GM12878 (cell line): ENCODE results near the gene CDC42EP1. TPM values are rescaled to one million over a fixed set of nuclear protein-coding genes. Genes with fewer than 3 reads are reported as not detected.

Experiments used
- ATAC-seq: fragments of 200-7000 bp; cut with Tn5 transposase; 3 replicates; pipeline ENCODE4 v1.9.1; 2020; ENCODE audit warnings: mild to moderate bottlenecking, moderate library complexity
- BruUV-seq: library from RNA; stranded (reverse); fragments of 400-500 nt; replicated peaks from 2 replicates; lab custom pipeline; 2021; lab: Mats Ljungman, UMichigan
- CTCF ChIA-PET: fragments of 300-600 bp; sonication (Branson Sonifier 250); formaldehyde crosslinking; extraction: SDS; loops from one replicate; lab custom pipeline; 2021; ENCODE audit warnings: inconsistent platforms; lab: Yijun Ruan, JAX
- POLR2A ChIA-PET: fragments of 350-600 bp; formaldehyde crosslinking; extraction: SDS; loops from one replicate; lab custom pipeline; 2021; ENCODE audit warnings: inconsistent platforms; lab: Charles Lee
- RAD21 ChIA-PET: fragments of 300-600 bp; sonication (Branson Sonifier 250); formaldehyde crosslinking; loops from one replicate; lab custom pipeline; 2023; ENCODE audit warnings: antibody characterized with exemption; ENCODE audit not compliant: unreplicated experiment; lab: Charles Lee
- SMC1A ChIA-PET: fragments of 300-600 bp; sonication (Branson Sonifier 250); formaldehyde crosslinking; loops from one replicate; lab custom pipeline; 2023; ENCODE audit not compliant: unreplicated experiment, uncharacterized antibody; lab: Charles Lee
- DNase-seq: peaks from one replicate; pipeline ENCODE4 v3.0.0-alpha.2; 2011; ENCODE audit warnings: low read depth, low spot score
- FAIRE-seq: peaks from 3 replicates; lab custom pipeline; 2011; peaks lifted over from hg19 to GRCh38; lab: Jason Lieb, UNC
- H2AFZ ChIP-seq: 2 replicates; pipeline ENCODE4 v1.6.0; 2011; ENCODE audit warnings: low read depth, low read length, control low read depth; ENCODE audit not compliant: control insufficient read depth
- H3K27ac ChIP-seq: 2 replicates; pipeline ENCODE4 v1.5.1; 2011; ENCODE audit warnings: control low read depth; ENCODE audit not compliant: control insufficient read depth, insufficient read depth
- H3K27me3 ChIP-seq, 2 experiments: replicated peaks in 1 of 2; 2 replicates each; pipeline versions ENCODE4 v1.6.0 to v1.6.1; 2011; ENCODE audit warnings: low read length in 1 of 2; ENCODE audit not compliant: control insufficient read depth in 2 of 2, insufficient read depth in 2 of 2
- H3K36me3 ChIP-seq, 2 experiments: 2 replicates each; pipeline ENCODE4 v1.5.1; 2011; ENCODE audit warnings: low read length in 1 of 2; ENCODE audit not compliant: control insufficient read depth in 2 of 2, insufficient read depth in 2 of 2
- H3K4me1 ChIP-seq: 2 replicates; pipeline ENCODE4 v1.6.1; 2011; ENCODE audit warnings: mild to moderate bottlenecking, low read length, moderate library complexity, mixed read lengths; ENCODE audit not compliant: control insufficient read depth, insufficient read depth
- H3K4me2 ChIP-seq: 2 replicates; pipeline ENCODE4 v1.6.0; 2011; ENCODE audit warnings: control low read depth; ENCODE audit not compliant: control insufficient read depth, insufficient read depth
- H3K4me3 ChIP-seq: fragments of 200-600 bp; sonication (generic); 2 replicates; pipeline ENCODE4 v1.5.1; 2016
- H3K79me2 ChIP-seq: 2 replicates; pipeline ENCODE4 v1.6.0; 2011; ENCODE audit warnings: low read length; ENCODE audit not compliant: control insufficient read depth, insufficient read depth
- H3K9ac ChIP-seq: 2 replicates; pipeline ENCODE4 v1.8.0; 2011; ENCODE audit warnings: low read length, control low read depth, mixed read lengths; ENCODE audit not compliant: control insufficient read depth, insufficient read depth
- H3K9me3 ChIP-seq: replicated peaks from 3 replicates; pipeline ENCODE4 v1.5.1; 2011; ENCODE audit warnings: mild to moderate bottlenecking, low read length; ENCODE audit not compliant: control insufficient read depth, insufficient read depth
- H4K20me1 ChIP-seq: 2 replicates; pipeline ENCODE4 v1.6.0; 2011; ENCODE audit not compliant: control insufficient read depth, insufficient read depth
- BCL11A ChIP-seq: IDR thresholded peaks from 2 replicates; pipeline ENCODE4 v1.6.1; 2011; ENCODE audit warnings: low read depth, low read length
- CBX5 ChIP-seq: sonication (generic); IDR thresholded peaks from 2 replicates; pipeline ENCODE4 v1.6.1; 2016; ENCODE audit warnings: low read depth, moderate library complexity, mild to moderate bottlenecking, inconsistent platforms
- CEBPB ChIP-seq, 2 experiments: fragments of 150-350 bp in 1 of 2; IDR thresholded peaks; 2 replicates each; pipeline ENCODE4 v1.6.1; 2012 to 2014; ENCODE audit warnings: low read depth in 2 of 2, low read length in 2 of 2, borderline replicate concordance in 1 of 2, inconsistent platforms in 1 of 2
- EP300 ChIP-seq, 2 experiments: fragments of 150-350 bp in 1 of 2; IDR thresholded peaks; 2 replicates each; pipeline ENCODE4 v1.6.1; 2011 to 2012; ENCODE audit warnings: low read depth in 2 of 2, low read length in 2 of 2, borderline replicate concordance in 1 of 2, improper control_type of control experiment in 1 of 2, inconsistent platforms in 1 of 2; ENCODE audit not compliant: control insufficient read depth in 1 of 2
- FOXK2 ChIP-seq: fragments of 450-650 bp; IDR thresholded peaks from 2 replicates; pipeline ENCODE4 v1.6.1; 2017; ENCODE audit warnings: mild to moderate bottlenecking, moderate library complexity
- GABPA ChIP-seq: IDR thresholded peaks from 2 replicates; pipeline ENCODE4 v1.6.1; 2014; ENCODE audit warnings: antibody characterized with exemption, low read depth, mild to moderate bottlenecking, inconsistent platforms
- HDAC6 ChIP-seq: fragments of 200-600 bp; sonication (generic); IDR thresholded peaks from one replicate; pipeline ENCODE4 v1.8.0; 2017; ENCODE audit warnings: antibody characterized with exemption; ENCODE audit not compliant: unreplicated experiment
- JUNB ChIP-seq: IDR thresholded peaks from 2 replicates; pipeline ENCODE4 v1.6.1; 2016; ENCODE audit warnings: antibody characterized with exemption, mild to moderate bottlenecking
- JUND ChIP-seq: IDR thresholded peaks from 2 replicates; pipeline ENCODE4 v1.6.1; 2012; ENCODE audit warnings: low read depth, mild to moderate bottlenecking, low read length, improper control_type of control experiment, moderate library complexity
- NFYA ChIP-seq: IDR thresholded peaks from 2 replicates; pipeline ENCODE4 v1.6.1; 2011; ENCODE audit warnings: low read depth, mild to moderate bottlenecking, low read length, improper control_type of control experiment, borderline replicate concordance
- RB1 ChIP-seq: fragments of 450-650 bp; formaldehyde crosslinking; IDR thresholded peaks from 2 replicates; pipeline ENCODE4 v1.6.1; 2017; ENCODE audit warnings: mild to moderate bottlenecking, borderline replicate concordance
- SREBF2 ChIP-seq: IDR thresholded peaks from 2 replicates; pipeline ENCODE4 v1.6.1; 2012; ENCODE audit warnings: mild to moderate bottlenecking, low read length
- ZBED1 ChIP-seq: IDR thresholded peaks from 2 replicates; pipeline ENCODE4 v1.6.1; 2016; ENCODE audit warnings: borderline replicate concordance
- ZNF384 ChIP-seq: IDR thresholded peaks from 2 replicates; pipeline ENCODE4 v1.6.1; 2012; ENCODE audit warnings: low read depth, mild to moderate bottlenecking, low read length, improper control_type of control experiment, borderline replicate concordance
- WGBS: methylation state at CpG from one replicate; pipeline ENCODE4 v1.1.6; 2016; ENCODE audit warnings: low lambda C conversion rate; ENCODE audit not compliant: insufficient replicate concordance, insufficient coverage; ENCODE audit errors: missing lambda C conversion rate; 5-methylcytosine and 5-hydroxymethylcytosine counted together
- in situ Hi-C: fragments of 300-500 bp; cut with MboI; formaldehyde crosslinking; loops from 9 replicates; pipeline ENCODE4 v1.14.3; 2018; ENCODE audit warnings: mixed read lengths
- intact Hi-C: fragments of 100-400 bp; cut with micrococcal nuclease; formaldehyde crosslinking; loops from one replicate; pipeline ENCODE4 v1.14.2; 2022; ENCODE audit not compliant: unreplicated experiment
- polyA plus RNA-seq, 11 experiments: library from polyadenylated mRNA; depleted of rRNA in 4 of 11; unstranded in 6 of 11; stranded (reverse) in 5 of 11; fragments of >200 nt; fragmentation: Nextera tagmentation in 4 of 11; fragmentation: Illumina TruSeq in 1 of 11; extraction: Ambion mirVana in 4 of 11; extraction: Trizol in 1 of 11; gene quantifications; 1 replicate in 1 of 11; 2 replicates in 10 of 11; pipeline versions ENCODE4 v1.2.1 to v1.2.3, GENCODE V29; 2011 to 2016; ENCODE audit warnings: inconsistent platforms in 2 of 11, missing spikeins in 2 of 11, low read depth in 1 of 11
- total RNA-seq, 4 experiments: library from RNA; depleted of rRNA in 3 of 4; stranded (reverse); fragments of >200 nt in 3 of 4; fragmentation: Illumina TruSeq in 1 of 4; extraction: Trizol in 1 of 4; gene quantifications; 2 replicates each; pipeline versions ENCODE4 v1.2.1 to v1.2.3, GENCODE V29; 2013 to 2021
- TF ChIP-seq, protein P1 (sequence below): IDR thresholded peaks from 2 replicates; pipeline ENCODE4 v1.6.1; 2012; ENCODE audit warnings: low read depth, low read length, improper control_type of control experiment
- TF ChIP-seq, protein P2 (sequence below): fragments of 450-650 bp; IDR thresholded peaks from 2 replicates; pipeline ENCODE4 v1.6.1; 2014; ENCODE audit warnings: mild to moderate bottlenecking
- TF ChIP-seq, protein P3 (sequence below): fragments of 450-650 bp; IDR thresholded peaks from 2 replicates; pipeline ENCODE4 v1.6.1; 2017; ENCODE audit warnings: borderline replicate concordance

Gene CDC42EP1
- total and polyA plus RNA-seq, 10 of the 15 experiments (the other 5 are each of a cell fraction or from before 2014, with no cell fraction given): 0.04 to 0.33 (median 0.09) TPM; not detected in 7

DNA sequence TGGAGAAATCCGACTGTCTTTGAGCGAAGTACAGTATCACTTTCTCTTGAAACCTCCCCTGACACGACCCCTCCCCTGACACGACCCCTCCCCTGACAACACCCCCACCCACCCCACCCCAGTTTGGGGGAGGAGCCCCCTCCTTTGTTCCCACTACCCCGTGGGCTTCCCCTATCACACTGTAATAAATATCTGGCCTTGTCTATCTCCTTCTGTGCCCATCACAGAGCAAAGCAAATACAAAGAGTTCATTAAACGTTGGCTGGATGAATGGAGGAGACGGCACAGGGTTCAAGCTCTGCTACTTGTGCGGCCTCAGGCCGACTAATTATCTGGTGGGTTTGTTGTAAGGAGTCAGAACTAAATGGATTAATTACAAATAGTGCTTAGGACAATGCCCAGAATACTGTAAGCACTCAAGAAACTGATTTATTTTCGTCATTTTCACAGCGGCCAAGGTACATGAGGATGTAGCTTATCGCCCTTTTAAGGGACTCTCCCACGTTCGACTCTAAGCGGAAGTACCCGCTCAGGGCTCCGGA is 47.7 kb downstream of the CDC42EP1 start (continued):
- TF ChIP-seq, protein P1, sequence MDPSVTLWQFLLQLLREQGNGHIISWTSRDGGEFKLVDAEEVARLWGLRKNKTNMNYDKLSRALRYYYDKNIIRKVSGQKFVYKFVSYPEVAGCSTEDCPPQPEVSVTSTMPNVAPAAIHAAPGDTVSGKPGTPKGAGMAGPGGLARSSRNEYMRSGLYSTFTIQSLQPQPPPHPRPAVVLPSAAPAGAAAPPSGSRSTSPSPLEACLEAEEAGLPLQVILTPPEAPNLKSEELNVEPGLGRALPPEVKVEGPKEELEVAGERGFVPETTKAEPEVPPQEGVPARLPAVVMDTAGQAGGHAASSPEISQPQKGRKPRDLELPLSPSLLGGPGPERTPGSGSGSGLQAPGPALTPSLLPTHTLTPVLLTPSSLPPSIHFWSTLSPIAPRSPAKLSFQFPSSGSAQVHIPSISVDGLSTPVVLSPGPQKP: no peak
- TF ChIP-seq, all 136 proteins: peak for 8

DNA sequence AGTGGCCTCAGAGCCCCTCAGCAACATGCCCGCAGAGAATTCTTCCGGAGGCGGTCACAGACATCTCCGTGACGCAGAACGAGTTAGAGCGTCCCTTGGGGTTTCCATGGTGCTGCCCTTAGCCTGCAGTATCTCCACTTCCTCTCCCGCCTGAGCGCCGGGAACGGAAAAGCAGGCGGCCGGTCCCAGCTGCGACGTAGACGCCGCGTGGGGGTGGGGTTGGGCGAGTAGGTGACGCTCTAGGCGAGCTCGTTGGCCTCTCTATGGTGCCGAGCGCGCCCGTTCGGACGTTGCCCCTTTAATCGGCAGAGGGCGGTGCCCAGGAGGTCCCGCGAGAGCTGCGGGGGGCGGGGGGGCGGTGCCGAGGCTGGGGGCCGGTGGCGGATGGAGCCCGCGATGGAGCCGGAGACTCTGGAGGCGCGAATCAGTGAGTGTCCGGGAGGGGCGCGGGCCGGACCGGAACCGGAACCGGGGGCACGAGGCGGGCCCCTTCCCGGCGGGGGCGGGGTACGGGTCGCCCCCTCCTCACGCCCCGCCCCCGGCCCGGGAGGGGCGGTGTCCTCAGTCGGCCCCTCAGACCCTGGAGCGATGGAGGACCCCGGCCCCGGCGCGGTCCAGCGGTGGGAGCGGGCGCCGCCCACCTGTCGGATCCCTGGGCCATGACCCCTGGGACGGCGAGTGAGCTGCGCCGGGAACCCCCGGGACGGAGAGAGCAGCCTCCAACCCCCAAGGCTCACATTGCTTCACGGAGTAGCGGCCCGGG is 48.4 kb downstream of the CDC42EP1 start, which contains the start of gene GGA1:
GGA1 (plus strand) TSS at position 358 of the 763 bp plus-strand sequence; CDS start at position 385, 27 bp downstream.
- Histone ChIP-seq H4K20me1 (no peaks in the 10 kb centered on the region), H3K4me2 (peak within 1 kb of the TSS; percentile 94), H3K27ac (peak within 1 kb of the TSS; percentile 87), H3K27me3 (no peaks in the 10 kb centered on the region), H3K36me3 (peaks cover 0 to 3% of the 10 kb centered on the region in 2 experiments; a peak in 1 of 4 replicates), H3K9ac (peak within 1 kb of the TSS; percentile 87), H3K79me2 (peaks cover 33% of the 10 kb centered on the region), H3K4me3 (peak within 1 kb of the TSS; percentile 97), H2AFZ (peak within 1 kb of the TSS; percentile 94), H3K9me3 (no peaks in the 10 kb centered on the region), H3K4me1 (peaks cover 17% of the 10 kb centered on the region)
- FAIRE-seq (no peak), ATAC-seq (peak; percentile 83), DNase-seq (no peak)
- ChIA-PET CTCF (interaction anchor here (0.6 to 11.8 kb wide), 25 partner anchors 8 to 357 kb away, joined by 3 to 178 read pairs (median 5); partner anchors contain the start of genes LGALS1, MFNG, NOL12 and PDXP), RAD21 (interaction anchor here (0.6 to 5.4 kb wide), 27 partner anchors 9 to 346 kb away, joined by 3 to 61 read pairs (median 4); partner anchors contain the start of genes GCAT, LGALS1, NOL12 and PDXP), SMC1A (interaction anchor here (0.7 to 5.5 kb wide), 22 partner anchors 8 to 123 kb away, joined by 3 to 36 read pairs (median 4); partner anchors contain the start of genes LGALS1, MFNG, NOL12 and PDXP), POLR2A (interaction anchor here (0.6 to 4.7 kb wide), 22 partner anchors 10 to 768 kb away, joined by 3 to 67 read pairs (median 7); partner anchors contain the start of genes ANKRD54, LGALS1, LGALS2 and MFNG)
- WGBS: 1% methylated on average over 63 of the region's 82 CpGs
- intact Hi-C loops: loop anchor here (1.0 kb wide), 1 partner anchor 124 kb away; no protein-coding TSS in a partner anchor
- in situ Hi-C loops: no loop called here
- BruUV-seq: no TSS peak
- TF ChIP-seq SREBF2 (no peak; the same call in 1 of the 2 replicates), FOXK2 (peak; percentile 83), RB1 (peak; percentile 86; the same call in 1 of the 2 replicates), BCL11A (no peak), JUNB (no peak), CEBPB (IDR thresholded peaks at IDR 0.05; ENCODE audit: borderline replicate concordance in 1 of 2, low read depth in 2 of 2, low read length in 2 of 2) (no peak), JUND (no peak), ZBED1 (no peak), HDAC6 (peak; percentile 65), NFYA (no peak), EP300 (IDR thresholded peaks at IDR 0.05; ENCODE audit: borderline replicate concordance in 1 of 2, control insufficient read depth in 1 of 2, low read depth in 2 of 2, low read length in 2 of 2) (peak in 1 of 2 experiments; percentile 44; a peak in 2 of 4 replicates), CBX5 (no peak; the same call in 1 of the 2 replicates), ZNF384 (0 out of 2 replicates have a peak, but pooled peaks have one; percentile 2), GABPA (peak; percentile 97)
- TF ChIP-seq, protein P2, sequence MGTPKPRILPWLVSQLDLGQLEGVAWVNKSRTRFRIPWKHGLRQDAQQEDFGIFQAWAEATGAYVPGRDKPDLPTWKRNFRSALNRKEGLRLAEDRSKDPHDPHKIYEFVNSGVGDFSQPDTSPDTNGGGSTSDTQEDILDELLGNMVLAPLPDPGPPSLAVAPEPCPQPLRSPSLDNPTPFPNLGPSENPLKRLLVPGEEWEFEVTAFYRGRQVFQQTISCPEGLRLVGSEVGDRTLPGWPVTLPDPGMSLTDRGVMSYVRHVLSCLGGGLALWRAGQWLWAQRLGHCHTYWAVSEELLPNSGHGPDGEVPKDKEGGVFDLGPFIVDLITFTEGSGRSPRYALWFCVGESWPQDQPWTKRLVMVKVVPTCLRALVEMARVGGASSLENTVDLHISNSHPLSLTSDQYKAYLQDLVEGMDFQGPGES: no peak
- TF ChIP-seq, protein P3, sequence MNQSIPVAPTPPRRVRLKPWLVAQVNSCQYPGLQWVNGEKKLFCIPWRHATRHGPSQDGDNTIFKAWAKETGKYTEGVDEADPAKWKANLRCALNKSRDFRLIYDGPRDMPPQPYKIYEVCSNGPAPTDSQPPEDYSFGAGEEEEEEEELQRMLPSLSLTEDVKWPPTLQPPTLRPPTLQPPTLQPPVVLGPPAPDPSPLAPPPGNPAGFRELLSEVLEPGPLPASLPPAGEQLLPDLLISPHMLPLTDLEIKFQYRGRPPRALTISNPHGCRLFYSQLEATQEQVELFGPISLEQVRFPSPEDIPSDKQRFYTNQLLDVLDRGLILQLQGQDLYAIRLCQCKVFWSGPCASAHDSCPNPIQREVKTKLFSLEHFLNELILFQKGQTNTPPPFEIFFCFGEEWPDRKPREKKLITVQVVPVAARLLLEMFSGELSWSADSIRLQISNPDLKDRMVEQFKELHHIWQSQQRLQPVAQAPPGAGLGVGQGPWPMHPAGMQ: no peak
